Osteocyte (in vitro differentiated cells): ENCODE results near the gene SRGAP2B. TPM values are rescaled to one million over a fixed set of nuclear protein-coding genes. Genes with fewer than 3 reads are reported as not detected.
"Not testable (repeated sequence)": the region's sequence is repeated elsewhere in the genome, so short reads cannot be mapped to it uniquely, and the experiment has no call there.

ENCODE experiments used
- DNase-seq: peaks from one replicate; pipeline ENCODE4 v3.0.0; 2021; ENCODE audit warnings: mixed read lengths; ENCODE audit not compliant: unreplicated experiment; ENCODE audit errors: extremely low spot score
- H3K27ac Mint-ChIP-seq: one replicate; pipeline ENCODE4 v1.8.0; 2021; ENCODE audit warnings: mild to moderate bottlenecking, mixed read lengths; ENCODE audit not compliant: unreplicated experiment
- H3K27me3 Mint-ChIP-seq: one replicate; pipeline ENCODE4 v1.8.0; 2021; ENCODE audit warnings: mixed read lengths; ENCODE audit not compliant: unreplicated experiment
- H3K36me3 Mint-ChIP-seq: one replicate; pipeline ENCODE4 v1.8.0; 2021; ENCODE audit warnings: mixed read lengths; ENCODE audit not compliant: unreplicated experiment
- H3K4me1 Mint-ChIP-seq: one replicate; pipeline ENCODE4 v1.8.0; 2021; ENCODE audit warnings: mixed read lengths; ENCODE audit not compliant: unreplicated experiment
- H3K4me3 Mint-ChIP-seq: one replicate; pipeline ENCODE4 v1.8.0; 2021; ENCODE audit warnings: mild to moderate bottlenecking, moderate library complexity, mixed read lengths; ENCODE audit not compliant: unreplicated experiment
- H3K9me3 Mint-ChIP-seq: one replicate; pipeline ENCODE4 v1.8.0; 2021; ENCODE audit warnings: mixed read lengths; ENCODE audit not compliant: unreplicated experiment
- long read RNA-seq: library from polyadenylated mRNA; unstranded; transcript quantifications from one replicate; pipeline ENCODE4 v2.0.0, GENCODE V29; 2021
- total RNA-seq: library from RNA; stranded (reverse); gene quantifications from 2 replicates; pipeline ENCODE4 v1.2.1, GENCODE V29; 2021

SRGAP2B gene
- total RNA-seq = 43.1 and 44.7 TPM in 2 replicates
- long read RNA-seq, partial matches to known transcripts = 4 of 6 reads
- long read RNA-seq, other reads (novel, unspliced or antisense) = 2 of 6 reads

- not testable (repeated sequence) for H3K36me3 Mint-ChIP-seq
Measured at GRCh38 chr1:145095284-145096057, at the start of gene SRGAP2B, which contains the start of gene FAM72D. SRGAP2B (minus strand) TSS chr1:145095328; CDS start chr1:145092901, 2,427 bp downstream. FAM72D (plus strand) TSS chr1:145095974; CDS start chr1:145096848, 874 bp downstream.

GRCh38 chr1:145144264-145144913, 49.3 kb upstream of the SRGAP2B start:
- H3K36me3 Mint-ChIP-seq, H3K27me3 Mint-ChIP-seq, DNase-seq, H3K4me3 Mint-ChIP-seq, H3K9me3 Mint-ChIP-seq, H3K27ac Mint-ChIP-seq, H3K4me1 Mint-ChIP-seq: not testable (repeated sequence)

More at GRCh38 chr1:145095284-145096057, at the start of gene SRGAP2B, which contains the start of gene FAM72D:
- peak within 1 kb of the TSS; percentile 87 for H3K4me3 Mint-ChIP-seq
- DNase-seq, H3K27me3 Mint-ChIP-seq, H3K27ac Mint-ChIP-seq, H3K4me1 Mint-ChIP-seq, H3K9me3 Mint-ChIP-seq: not testable (repeated sequence)

- not testable (repeated sequence) for H3K9me3 Mint-ChIP-seq, H3K36me3 Mint-ChIP-seq, H3K27me3 Mint-ChIP-seq, DNase-seq, H3K27ac Mint-ChIP-seq, H3K4me1 Mint-ChIP-seq, H3K4me3 Mint-ChIP-seq
Measured at GRCh38 chr1:145140549-145140948, 45.4 kb upstream of the SRGAP2B start.

DNA sequence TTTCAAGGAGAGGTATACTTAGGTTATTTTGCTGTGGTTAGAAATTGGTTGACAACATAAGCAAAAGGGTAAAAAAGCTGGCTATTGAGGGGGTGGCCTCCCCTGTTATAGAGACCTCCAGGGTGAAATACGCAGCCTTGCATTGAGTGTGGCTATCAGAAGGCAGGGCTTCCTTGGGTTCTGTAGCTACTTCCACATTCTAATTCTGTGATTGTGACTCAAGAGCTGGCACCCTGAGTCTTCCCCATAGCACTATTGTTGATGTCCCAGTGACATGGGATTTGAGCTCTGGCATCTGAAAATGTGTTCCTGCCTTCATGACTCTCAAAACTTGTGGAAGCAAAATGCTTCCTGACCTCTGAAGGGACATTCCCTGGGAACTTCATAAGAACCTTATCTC, 39.3 kb upstream of the SRGAP2B start:
- not testable (repeated sequence) for H3K4me3 Mint-ChIP-seq, H3K4me1 Mint-ChIP-seq, H3K27me3 Mint-ChIP-seq, DNase-seq, H3K36me3 Mint-ChIP-seq, H3K27ac Mint-ChIP-seq, H3K9me3 Mint-ChIP-seq

DNA sequence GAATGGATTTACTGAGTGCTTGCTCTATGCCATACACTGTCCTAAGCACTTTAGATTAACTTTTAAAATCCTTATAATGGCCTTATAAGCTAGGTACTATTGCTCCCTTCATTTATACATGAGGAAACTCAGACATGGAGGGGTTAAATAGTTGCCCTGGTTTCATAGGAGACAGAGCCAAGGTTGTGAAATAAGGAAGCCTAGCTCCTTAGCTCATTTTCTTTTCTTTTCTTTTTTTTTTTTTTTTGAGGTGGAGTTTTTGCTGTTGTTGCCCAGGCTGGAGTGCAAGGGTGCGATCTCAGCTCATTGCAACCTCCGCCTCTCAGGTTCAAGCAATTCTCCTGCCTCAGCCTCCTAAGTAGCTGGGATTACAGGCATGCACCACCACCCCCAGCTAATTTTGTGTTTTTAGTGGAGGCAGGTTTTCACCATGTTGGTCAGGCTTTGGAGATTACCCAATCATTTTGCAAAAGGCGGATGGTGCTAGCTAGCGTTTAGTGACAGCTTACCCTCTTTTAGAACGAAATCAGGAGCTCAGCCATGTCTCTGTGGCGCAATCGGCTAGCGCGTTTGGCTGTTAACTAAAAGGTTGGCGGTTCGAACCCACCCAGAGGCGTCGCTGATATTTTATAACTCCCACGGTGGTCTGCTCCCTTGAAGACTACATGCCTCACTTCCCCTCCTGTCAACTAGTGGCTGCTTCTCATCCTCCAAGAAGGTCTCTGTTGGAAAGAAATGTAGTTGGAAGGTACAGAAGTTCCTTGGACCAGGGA, 33.8 kb upstream of the SRGAP2B start:
- not testable (repeated sequence) for H3K36me3 Mint-ChIP-seq, H3K4me3 Mint-ChIP-seq, H3K9me3 Mint-ChIP-seq, H3K27me3 Mint-ChIP-seq, H3K4me1 Mint-ChIP-seq, H3K27ac Mint-ChIP-seq, DNase-seq

DNA sequence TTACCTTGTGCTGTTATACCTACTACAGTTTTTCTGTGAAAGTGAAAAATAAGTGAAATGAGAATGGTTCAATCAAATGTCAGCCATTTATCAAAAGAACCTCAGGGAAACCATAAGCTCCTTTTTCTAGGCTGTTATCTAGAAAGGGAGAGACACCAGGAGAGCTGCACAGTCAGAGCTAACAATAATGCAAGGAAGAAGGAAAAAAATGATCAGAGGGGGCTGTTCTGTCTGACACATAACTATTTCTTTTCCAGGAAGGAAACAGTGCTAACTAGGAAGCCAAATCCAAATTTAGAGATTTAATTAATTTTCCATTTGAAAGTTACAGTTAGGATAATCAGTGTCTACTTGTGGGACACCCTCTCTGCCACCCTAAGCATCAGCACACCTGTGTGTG, 32.0 kb upstream of the SRGAP2B start:
- not testable (repeated sequence) for H3K27ac Mint-ChIP-seq, H3K27me3 Mint-ChIP-seq, H3K4me3 Mint-ChIP-seq, H3K9me3 Mint-ChIP-seq, H3K4me1 Mint-ChIP-seq, H3K36me3 Mint-ChIP-seq, DNase-seq

DNA sequence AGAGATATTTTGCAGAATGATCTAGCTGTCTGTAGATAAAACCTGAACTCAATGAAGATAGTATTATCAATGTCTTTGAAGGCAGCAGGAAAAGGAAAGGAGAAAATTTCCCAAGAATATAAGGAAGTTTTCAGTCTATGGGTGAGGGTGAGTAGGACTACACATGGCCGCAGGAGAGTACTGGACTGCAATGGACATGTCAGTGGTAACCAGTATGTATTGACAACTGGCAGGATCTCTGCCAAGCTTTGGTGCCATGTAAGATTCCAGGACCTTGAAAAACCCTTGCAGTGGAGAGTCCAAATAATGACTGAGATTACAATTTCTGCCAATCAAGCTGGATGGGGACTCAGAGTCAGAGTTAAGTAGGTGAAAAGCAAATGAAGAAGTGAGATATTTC, 30.0 kb upstream of the SRGAP2B start:
- H3K4me1 Mint-ChIP-seq, H3K4me3 Mint-ChIP-seq, H3K27me3 Mint-ChIP-seq, H3K9me3 Mint-ChIP-seq, H3K36me3 Mint-ChIP-seq, H3K27ac Mint-ChIP-seq, DNase-seq: not testable (repeated sequence)

DNA sequence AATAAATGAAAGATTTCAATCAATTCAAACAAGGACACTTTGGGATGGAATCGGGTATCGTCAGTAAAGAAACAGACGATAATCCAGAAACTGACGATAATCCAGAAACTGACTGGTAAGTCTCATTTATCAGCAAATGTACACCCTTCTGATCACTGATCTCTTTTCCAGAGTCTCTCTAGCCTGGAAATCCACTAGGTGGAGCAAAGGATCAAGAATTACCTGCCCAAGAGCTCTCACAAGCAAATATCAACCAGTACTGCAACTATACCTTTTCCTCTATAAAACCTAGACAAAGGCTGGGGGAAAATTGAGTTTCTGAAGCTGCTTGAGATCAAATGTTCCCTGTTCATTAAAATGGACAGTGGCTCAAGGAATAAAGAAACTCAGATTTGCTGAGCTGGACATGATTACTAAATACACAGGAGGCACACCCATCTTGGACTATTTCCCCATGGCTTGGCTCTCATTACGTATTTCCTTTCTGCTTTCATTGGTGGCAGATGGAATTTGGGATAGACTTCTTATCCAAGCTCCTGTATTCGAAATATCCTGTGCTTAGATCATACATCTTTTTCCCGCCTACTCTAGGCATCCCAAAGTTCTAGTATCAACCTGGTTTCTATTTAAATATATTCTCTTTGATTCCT, 29.0 kb upstream of the SRGAP2B start:
- H3K4me1 Mint-ChIP-seq, H3K9me3 Mint-ChIP-seq, H3K27me3 Mint-ChIP-seq, H3K4me3 Mint-ChIP-seq, DNase-seq, H3K27ac Mint-ChIP-seq, H3K36me3 Mint-ChIP-seq: not testable (repeated sequence)

DNA sequence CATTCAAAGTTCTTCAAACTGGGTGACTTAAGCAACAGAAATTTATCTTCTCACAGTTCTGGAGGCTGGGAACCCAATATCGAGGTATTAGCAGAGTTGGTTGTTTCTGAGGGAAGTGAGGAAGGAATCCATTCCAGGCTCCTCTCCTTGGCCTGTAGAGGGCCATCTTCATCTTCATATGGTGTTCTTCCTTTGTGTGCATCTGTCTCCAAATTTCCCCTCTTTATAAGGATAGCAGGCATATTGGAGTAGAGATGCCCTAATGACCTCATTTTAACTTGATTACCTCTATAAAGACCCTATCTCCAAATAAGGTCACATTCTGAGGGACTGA, 27.9 kb upstream of the SRGAP2B start:
- not testable (repeated sequence) for H3K36me3 Mint-ChIP-seq, H3K27me3 Mint-ChIP-seq, H3K9me3 Mint-ChIP-seq, H3K4me3 Mint-ChIP-seq, DNase-seq, H3K4me1 Mint-ChIP-seq, H3K27ac Mint-ChIP-seq

GRCh38 chr1:145122344-145123061, 27.4 kb upstream of the SRGAP2B start:
- not testable (repeated sequence) for H3K4me1 Mint-ChIP-seq, H3K27ac Mint-ChIP-seq, H3K27me3 Mint-ChIP-seq, H3K9me3 Mint-ChIP-seq, H3K36me3 Mint-ChIP-seq, DNase-seq, H3K4me3 Mint-ChIP-seq

GRCh38 chr1:145119842-145120241, 24.7 kb upstream of the SRGAP2B start:
- not testable (repeated sequence) for H3K4me1 Mint-ChIP-seq, H3K4me3 Mint-ChIP-seq, H3K27ac Mint-ChIP-seq, DNase-seq, H3K36me3 Mint-ChIP-seq, H3K9me3 Mint-ChIP-seq, H3K27me3 Mint-ChIP-seq
